ENCODE data around the gene MGRN1.

The MGRN1 gene

DNA sequence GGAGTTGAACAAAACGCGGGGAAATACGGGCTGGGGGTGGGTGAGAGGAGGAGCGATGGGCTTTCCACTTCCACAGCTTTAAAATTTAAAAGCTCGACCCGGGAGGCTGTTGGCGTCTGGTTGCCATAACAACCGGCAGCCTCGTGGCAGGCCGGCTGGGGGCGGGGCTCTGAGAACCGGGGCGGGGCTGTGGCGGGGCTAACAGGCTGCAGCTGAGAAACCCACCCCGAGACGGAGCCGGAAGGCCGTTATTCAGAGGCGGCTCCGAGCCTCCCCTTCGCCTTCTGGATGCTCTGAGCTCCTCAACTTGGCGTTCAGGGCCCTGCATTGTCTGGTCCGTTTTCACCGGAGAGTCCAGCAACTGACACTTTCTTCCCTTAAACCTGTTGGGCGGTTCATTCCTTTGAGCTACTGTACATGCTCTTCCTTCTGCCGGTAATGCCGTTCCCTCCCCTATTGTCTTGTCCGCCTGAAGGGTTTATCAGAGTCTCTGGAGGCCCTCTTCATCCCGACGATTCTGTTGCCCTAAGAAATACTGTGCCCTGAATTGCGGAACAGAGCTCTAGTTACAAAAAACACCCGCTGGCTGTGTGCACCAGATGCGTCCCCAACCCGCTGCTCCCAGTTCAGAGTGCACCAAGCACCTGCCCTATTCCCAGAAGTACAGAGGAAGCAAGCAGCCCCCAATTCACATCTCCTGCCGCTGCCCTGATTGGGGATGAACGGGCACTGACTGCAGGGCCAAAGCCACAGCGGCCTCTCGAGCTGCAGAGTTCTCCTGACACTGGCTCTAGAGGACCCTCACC lies 110.3 kb downstream of the MGRN1 start:
- peak overlapping the region; percentile 94 for H3K4me3 ChIP-seq (ENCODE audit: low read depth, low read length)
- no peak for TF ChIP-seq ZNF670 (tag by site-specific recombination; IDR thresholded peaks at IDR 0.05; ENCODE audit: low read depth)
- TF ChIP-seq MYNN (tag by site-specific recombination; IDR thresholded peaks at IDR 0.05; ENCODE audit: borderline replicate concordance): peak; percentile 92
- no peak for TF ChIP-seq ZNF596 (tag by site-specific recombination; IDR thresholded peaks at IDR 0.05)
- TF ChIP-seq, protein P1, sequence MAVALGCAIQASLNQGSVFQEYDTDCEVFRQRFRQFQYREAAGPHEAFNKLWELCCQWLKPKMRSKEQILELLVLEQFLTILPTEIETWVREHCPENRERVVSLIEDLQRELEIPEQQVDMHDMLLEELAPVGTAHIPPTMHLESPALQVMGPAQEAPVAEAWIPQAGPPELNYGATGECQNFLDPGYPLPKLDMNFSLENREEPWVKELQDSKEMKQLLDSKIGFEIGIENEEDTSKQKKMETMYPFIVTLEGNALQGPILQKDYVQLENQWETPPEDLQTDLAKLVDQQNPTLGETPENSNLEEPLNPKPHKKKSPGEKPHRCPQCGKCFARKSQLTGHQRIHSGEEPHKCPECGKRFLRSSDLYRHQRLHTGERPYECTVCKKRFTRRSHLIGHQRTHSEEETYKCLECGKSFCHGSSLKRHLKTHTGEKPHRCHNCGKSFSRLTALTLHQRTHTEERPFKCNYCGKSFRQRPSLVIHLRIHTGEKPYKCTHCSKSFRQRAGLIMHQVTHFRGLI (tag by site-specific recombination; IDR thresholded peaks at IDR 0.05): 0 out of 2 replicates have a peak, but pooled peaks have one; percentile 8
- TF ChIP-seq, protein P2, sequence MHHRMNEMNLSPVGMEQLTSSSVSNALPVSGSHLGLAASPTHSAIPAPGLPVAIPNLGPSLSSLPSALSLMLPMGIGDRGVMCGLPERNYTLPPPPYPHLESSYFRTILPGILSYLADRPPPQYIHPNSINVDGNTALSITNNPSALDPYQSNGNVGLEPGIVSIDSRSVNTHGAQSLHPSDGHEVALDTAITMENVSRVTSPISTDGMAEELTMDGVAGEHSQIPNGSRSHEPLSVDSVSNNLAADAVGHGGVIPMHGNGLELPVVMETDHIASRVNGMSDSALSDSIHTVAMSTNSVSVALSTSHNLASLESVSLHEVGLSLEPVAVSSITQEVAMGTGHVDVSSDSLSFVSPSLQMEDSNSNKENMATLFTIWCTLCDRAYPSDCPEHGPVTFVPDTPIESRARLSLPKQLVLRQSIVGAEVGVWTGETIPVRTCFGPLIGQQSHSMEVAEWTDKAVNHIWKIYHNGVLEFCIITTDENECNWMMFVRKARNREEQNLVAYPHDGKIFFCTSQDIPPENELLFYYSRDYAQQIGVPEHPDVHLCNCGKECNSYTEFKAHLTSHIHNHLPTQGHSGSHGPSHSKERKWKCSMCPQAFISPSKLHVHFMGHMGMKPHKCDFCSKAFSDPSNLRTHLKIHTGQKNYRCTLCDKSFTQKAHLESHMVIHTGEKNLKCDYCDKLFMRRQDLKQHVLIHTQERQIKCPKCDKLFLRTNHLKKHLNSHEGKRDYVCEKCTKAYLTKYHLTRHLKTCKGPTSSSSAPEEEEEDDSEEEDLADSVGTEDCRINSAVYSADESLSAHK (tag by site-specific recombination; IDR thresholded peaks at IDR 0.05): 0 out of 2 replicates have a peak, but pooled peaks have one; percentile 7
- peak; percentile 64; the same call in 1 of the 2 replicates for TF ChIP-seq ZNF600 (tag by site-specific recombination; IDR thresholded peaks at IDR 0.05)
- TF ChIP-seq ZNF350 (tag by site-specific recombination; IDR thresholded peaks at IDR 0.05): no peak
- no peak; the same call in 1 of the 2 replicates for TF ChIP-seq KLF10 (tag by site-specific recombination; IDR thresholded peaks at IDR 0.05)
- no peak for TF ChIP-seq ZNF174 (tag by site-specific recombination; IDR thresholded peaks at IDR 0.05)
- TF ChIP-seq ZBTB17 (tag by site-specific recombination; IDR thresholded peaks at IDR 0.05): peak; percentile 62; the same call in 1 of the 2 replicates
- no peak for TF ChIP-seq BCL11B (tag by site-specific recombination; IDR thresholded peaks at IDR 0.05; ENCODE audit: low read depth)
- TF ChIP-seq GLI4 (tag by site-specific recombination; IDR thresholded peaks at IDR 0.05): peak; percentile 84; the same call in 1 of the 2 replicates
- TF ChIP-seq MEIS1 (CRISPR knock-in tag; IDR thresholded peaks at IDR 0.05; ENCODE audit: borderline replicate concordance): no peak
- TF ChIP-seq, protein P3, sequence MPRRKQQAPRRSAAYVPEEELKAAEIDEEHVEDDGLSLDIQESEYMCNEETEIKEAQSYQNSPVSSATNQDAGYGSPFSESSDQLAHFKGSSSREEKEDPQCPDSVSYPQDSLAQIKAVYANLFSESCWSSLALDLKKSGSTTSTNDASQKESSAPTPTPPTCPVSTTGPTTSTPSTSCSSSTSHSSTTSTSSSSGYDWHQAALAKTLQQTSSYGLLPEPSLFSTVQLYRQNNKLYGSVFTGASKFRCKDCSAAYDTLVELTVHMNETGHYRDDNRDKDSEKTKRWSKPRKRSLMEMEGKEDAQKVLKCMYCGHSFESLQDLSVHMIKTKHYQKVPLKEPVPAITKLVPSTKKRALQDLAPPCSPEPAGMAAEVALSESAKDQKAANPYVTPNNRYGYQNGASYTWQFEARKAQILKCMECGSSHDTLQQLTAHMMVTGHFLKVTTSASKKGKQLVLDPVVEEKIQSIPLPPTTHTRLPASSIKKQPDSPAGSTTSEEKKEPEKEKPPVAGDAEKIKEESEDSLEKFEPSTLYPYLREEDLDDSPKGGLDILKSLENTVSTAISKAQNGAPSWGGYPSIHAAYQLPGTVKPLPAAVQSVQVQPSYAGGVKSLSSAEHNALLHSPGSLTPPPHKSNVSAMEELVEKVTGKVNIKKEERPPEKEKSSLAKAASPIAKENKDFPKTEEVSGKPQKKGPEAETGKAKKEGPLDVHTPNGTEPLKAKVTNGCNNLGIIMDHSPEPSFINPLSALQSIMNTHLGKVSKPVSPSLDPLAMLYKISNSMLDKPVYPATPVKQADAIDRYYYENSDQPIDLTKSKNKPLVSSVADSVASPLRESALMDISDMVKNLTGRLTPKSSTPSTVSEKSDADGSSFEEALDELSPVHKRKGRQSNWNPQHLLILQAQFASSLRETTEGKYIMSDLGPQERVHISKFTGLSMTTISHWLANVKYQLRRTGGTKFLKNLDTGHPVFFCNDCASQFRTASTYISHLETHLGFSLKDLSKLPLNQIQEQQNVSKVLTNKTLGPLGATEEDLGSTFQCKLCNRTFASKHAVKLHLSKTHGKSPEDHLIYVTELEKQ (tag by site-specific recombination; IDR thresholded peaks at IDR 0.05; ENCODE audit: borderline replicate concordance): no peak
- TF ChIP-seq, protein P4, sequence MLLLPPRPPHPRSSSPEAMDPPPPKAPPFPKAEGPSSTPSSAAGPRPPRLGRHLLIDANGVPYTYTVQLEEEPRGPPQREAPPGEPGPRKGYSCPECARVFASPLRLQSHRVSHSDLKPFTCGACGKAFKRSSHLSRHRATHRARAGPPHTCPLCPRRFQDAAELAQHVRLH (tag by site-specific recombination; IDR thresholded peaks at IDR 0.05): no peak
- TF ChIP-seq ZNF133 (tag by site-specific recombination; IDR thresholded peaks at IDR 0.05): no peak
- 0 out of 2 replicates have a peak, but pooled peaks have one; percentile 26 for TF ChIP-seq ZNF10 (tag by site-specific recombination; IDR thresholded peaks at IDR 0.05)
- no peak for TF ChIP-seq ZNF830 (tag by site-specific recombination; IDR thresholded peaks at IDR 0.05; ENCODE audit: low read depth)
- no peak for TF ChIP-seq SCRT1 (tag by site-specific recombination; IDR thresholded peaks at IDR 0.05; ENCODE audit: borderline replicate concordance)
- 0 out of 2 replicates have a peak, but pooled peaks have one; percentile 8 for TF ChIP-seq ZBTB1 (tag by site-specific recombination; IDR thresholded peaks at IDR 0.05)
- peak; percentile 76 for TF ChIP-seq SCRT2 (tag by site-specific recombination; IDR thresholded peaks at IDR 0.05)
- no peak for TF ChIP-seq HOXA7 (CRISPR knock-in tag; IDR thresholded peaks at IDR 0.05; ENCODE audit: borderline replicate concordance)
- TF ChIP-seq GLIS2 (tag by site-specific recombination; IDR thresholded peaks at IDR 0.05): no peak
- TF ChIP-seq, protein P5, sequence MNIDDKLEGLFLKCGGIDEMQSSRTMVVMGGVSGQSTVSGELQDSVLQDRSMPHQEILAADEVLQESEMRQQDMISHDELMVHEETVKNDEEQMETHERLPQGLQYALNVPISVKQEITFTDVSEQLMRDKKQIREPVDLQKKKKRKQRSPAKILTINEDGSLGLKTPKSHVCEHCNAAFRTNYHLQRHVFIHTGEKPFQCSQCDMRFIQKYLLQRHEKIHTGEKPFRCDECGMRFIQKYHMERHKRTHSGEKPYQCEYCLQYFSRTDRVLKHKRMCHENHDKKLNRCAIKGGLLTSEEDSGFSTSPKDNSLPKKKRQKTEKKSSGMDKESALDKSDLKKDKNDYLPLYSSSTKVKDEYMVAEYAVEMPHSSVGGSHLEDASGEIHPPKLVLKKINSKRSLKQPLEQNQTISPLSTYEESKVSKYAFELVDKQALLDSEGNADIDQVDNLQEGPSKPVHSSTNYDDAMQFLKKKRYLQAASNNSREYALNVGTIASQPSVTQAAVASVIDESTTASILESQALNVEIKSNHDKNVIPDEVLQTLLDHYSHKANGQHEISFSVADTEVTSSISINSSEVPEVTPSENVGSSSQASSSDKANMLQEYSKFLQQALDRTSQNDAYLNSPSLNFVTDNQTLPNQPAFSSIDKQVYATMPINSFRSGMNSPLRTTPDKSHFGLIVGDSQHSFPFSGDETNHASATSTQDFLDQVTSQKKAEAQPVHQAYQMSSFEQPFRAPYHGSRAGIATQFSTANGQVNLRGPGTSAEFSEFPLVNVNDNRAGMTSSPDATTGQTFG (tag by site-specific recombination; IDR thresholded peaks at IDR 0.05; ENCODE audit: borderline replicate concordance): no peak
- TF ChIP-seq ZNF391 (tag by site-specific recombination; IDR thresholded peaks at IDR 0.05; ENCODE audit: borderline replicate concordance, low read depth): no peak
- TF ChIP-seq KLF16 (tag by site-specific recombination; IDR thresholded peaks at IDR 0.05): 0 out of 2 replicates have a peak, but pooled peaks have one; percentile 15
- no peaks in the 10 kb centered on the region for H3K9me3 ChIP-seq (ENCODE audit: control insufficient read depth, insufficient read depth, low read depth, low read length)
- peaks cover 0 to 19% of the 10 kb centered on the region in 2 experiments; a peak in 2 of 3 replicates for H3K36me3 ChIP-seq (ENCODE audit: control insufficient read depth in 2 of 2, insufficient read depth in 1 of 2, low read length in 2 of 2)
- H3K4me1 ChIP-seq (ENCODE audit: control insufficient read depth, insufficient read depth, low read length): no peaks in the 10 kb centered on the region
- ChIA-PET POLR2A (interaction anchor here (0.6 to 3.0 kb wide), 28 partner anchors 10 to 258 kb away, joined by 3 to 43 read pairs (median 4); partner anchors contain the start of genes GLYR1, MGRN1, NUDT16L1 and ROGDI), CTCF (interaction anchor here (0.7 to 1.7 kb wide), 2 partner anchors 62 to 221 kb away, joined by 3 to 10 read pairs; no protein-coding TSS in a partner anchor)
- peak overlapping the region; percentile 91; the same call in 1 of the 2 replicates for H3K27ac ChIP-seq (ENCODE audit: extremely low read depth, low read depth, low read length)
